ENCODE measurements around the gene TRIP6.

The TRIP6 gene

GRCh38 chr7:100895956-100896731 lies 29.0 kb downstream of the TRIP6 start:
- Histone ChIP-seq H3K4me3 (ENCODE audit: low read depth, low read length) (peak overlapping the region; percentile 22), H3K27me3 (ENCODE audit: insufficient read depth, low read depth, severe bottlenecking) (peaks cover 62% of the 10 kb centered on the region), H3K27ac (no peak overlapping the region), H3K9me3 (ENCODE audit: severe bottlenecking) (no peaks in the 10 kb centered on the region), H3K36me3 (no peaks in the 10 kb centered on the region)
- peak; percentile 51 for DNase-seq
- no peak for TF ChIP-seq CTCF (IDR thresholded peaks at IDR 0.05; ENCODE audit: low read depth, low read length)

GRCh38 chr7:100896732-100897608 lies 29.8 kb downstream of the TRIP6 start:
- Histone ChIP-seq H3K4me3 (ENCODE audit: low read depth, low read length) (peak overlapping the region; percentile 24), H3K27ac (no peak overlapping the region), H3K36me3 (no peaks in the 10 kb centered on the region), H3K9me3 (ENCODE audit: severe bottlenecking) (no peaks in the 10 kb centered on the region), H3K27me3 (ENCODE audit: insufficient read depth, low read depth, severe bottlenecking) (peaks cover 66% of the 10 kb centered on the region)
- peak; percentile 44 for DNase-seq
- TF ChIP-seq CTCF (IDR thresholded peaks at IDR 0.05; ENCODE audit: low read depth, low read length), result peak; percentile 81

- no peak for DNase-seq
- Histone ChIP-seq H3K4me3 (ENCODE audit: low read depth, low read length) (no peak overlapping the region), H3K36me3 (no peaks in the 10 kb centered on the region), H3K9me3 (ENCODE audit: severe bottlenecking) (no peaks in the 10 kb centered on the region), H3K27me3 (ENCODE audit: insufficient read depth, low read depth, severe bottlenecking) (peaks cover 74% of the 10 kb centered on the region), H3K27ac (no peak overlapping the region)
- no peak for TF ChIP-seq CTCF (IDR thresholded peaks at IDR 0.05; ENCODE audit: low read depth, low read length)
Measured at GRCh38 chr7:100897772-100898454, 30.7 kb downstream of the TRIP6 start.

GRCh38 chr7:100899432-100899831 lies 32.2 kb downstream of the TRIP6 start:
- H3K36me3 ChIP-seq, result no peaks in the 10 kb centered on the region
- peaks cover 72% of the 10 kb centered on the region for H3K27me3 ChIP-seq (ENCODE audit: insufficient read depth, low read depth, severe bottlenecking)
- DNase-seq, result no peak
- H3K4me3 ChIP-seq (ENCODE audit: low read depth, low read length), result no peak overlapping the region
- no peak overlapping the region for H3K27ac ChIP-seq
- TF ChIP-seq CTCF (IDR thresholded peaks at IDR 0.05; ENCODE audit: low read depth, low read length), result no peak
- H3K9me3 ChIP-seq (ENCODE audit: severe bottlenecking), result no peaks in the 10 kb centered on the region

GRCh38 chr7:100900978-100901377 lies 33.8 kb downstream of the TRIP6 start:
- Histone ChIP-seq H3K36me3 (no peaks in the 10 kb centered on the region), H3K4me3 (ENCODE audit: low read depth, low read length) (no peak overlapping the region), H3K27me3 (ENCODE audit: insufficient read depth, low read depth, severe bottlenecking) (peaks cover 68% of the 10 kb centered on the region), H3K9me3 (ENCODE audit: severe bottlenecking) (no peaks in the 10 kb centered on the region), H3K27ac (no peak overlapping the region)
- DNase-seq, result no peak
- no peak for TF ChIP-seq CTCF (IDR thresholded peaks at IDR 0.05; ENCODE audit: low read depth, low read length)
